GM19240 (cell line): ENCODE data around the gene MT1M.
"Not testable (repeated sequence)": the region's sequence is repeated elsewhere in the genome, so short reads cannot be mapped to it uniquely, and the experiment has no call there.

Source experiments
- DNase-seq: peaks from one replicate; pipeline ENCODE4 v3.0.0; 2011; ENCODE audit warnings: low spot score; ENCODE audit not compliant: insufficient read length

Gene MT1M

DNA sequence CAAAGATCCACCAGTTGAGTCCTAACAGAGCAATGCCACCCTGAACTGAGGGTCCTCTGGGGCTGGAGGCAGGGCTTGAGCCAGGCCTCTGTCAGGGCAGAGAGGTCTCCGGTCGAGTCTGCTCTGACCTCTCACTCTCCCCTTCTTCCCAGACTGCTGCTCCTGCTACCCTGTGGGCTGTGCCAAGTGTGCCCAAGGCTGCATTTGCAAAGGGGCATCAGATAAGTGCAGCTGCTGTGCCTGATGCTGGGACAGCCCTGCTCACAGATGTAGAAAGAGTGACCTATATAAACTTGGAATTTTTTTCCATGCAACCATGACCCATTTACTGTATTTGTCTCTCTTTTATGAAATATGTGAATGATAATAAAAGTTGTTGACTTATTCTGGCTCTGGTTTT is 16.8 kb downstream of the MT1M start:
- no peak for DNase-seq

DNA sequence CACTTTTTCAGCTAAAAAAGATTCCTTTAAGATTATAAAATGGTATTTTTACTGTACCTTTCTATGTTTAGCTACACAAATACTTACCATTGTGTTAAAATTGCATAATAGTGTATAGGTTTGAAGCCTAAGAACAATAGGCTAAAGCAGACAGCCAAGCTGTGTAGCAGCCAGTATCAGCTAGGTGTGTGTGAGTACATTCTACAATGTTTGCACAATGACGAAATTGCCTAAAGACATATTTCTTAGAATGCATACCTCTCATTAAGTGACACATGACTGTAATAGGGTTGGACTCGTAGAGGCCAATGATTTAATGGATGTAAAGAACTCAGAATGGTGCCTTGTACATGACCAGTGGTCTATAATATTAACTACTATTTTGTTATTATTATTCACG is 17.4 kb downstream of the MT1M start:
- no peak for DNase-seq

DNA sequence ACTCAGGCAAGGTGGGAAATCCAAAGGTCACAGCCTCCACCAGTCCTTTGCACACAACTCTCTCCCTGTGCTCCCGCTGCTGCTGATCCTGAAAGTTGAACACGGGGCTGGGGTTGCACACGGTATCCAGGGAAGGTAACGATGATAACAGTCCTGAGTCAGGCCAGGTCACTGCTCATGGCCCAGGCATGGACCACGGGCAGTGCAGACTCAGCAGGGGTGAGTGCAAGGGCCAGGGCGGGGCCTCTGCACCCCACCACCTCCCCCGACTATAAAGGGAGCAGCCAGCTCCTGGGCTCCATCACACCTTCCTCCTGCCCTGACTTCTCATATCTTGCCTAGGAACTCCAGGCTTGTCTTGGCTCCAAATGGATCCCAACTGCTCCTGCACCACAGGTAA is 19.1 kb downstream of the MT1M start, which contains the start of gene MT1B:
Gene MT1B (plus strand): TSS at position 301 of the 400 bp plus-strand sequence. CDS start 68 bp downstream, at position 369.
- DNase-seq, result no peak

DNA sequence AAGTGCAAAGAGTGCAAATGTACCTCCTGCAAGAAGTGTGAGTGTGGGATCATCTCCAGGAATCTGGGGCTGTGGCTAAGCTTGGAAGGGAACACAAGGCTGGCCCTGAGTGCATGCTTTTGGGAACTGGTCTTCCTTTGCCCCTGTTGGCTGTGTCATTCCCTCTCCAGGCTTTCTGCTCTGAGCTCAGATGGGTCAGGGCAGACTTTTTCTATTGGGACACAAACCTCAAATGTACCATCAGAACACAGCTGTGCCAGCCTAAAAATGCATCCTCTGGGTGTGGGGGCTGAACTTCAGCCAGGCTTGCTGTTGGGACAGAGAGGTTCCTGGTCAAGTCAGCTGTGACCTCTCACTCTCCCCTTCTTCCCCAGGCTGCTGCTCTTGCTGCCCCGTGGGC is 20.1 kb downstream of the MT1M start:
- no peak for DNase-seq

DNA sequence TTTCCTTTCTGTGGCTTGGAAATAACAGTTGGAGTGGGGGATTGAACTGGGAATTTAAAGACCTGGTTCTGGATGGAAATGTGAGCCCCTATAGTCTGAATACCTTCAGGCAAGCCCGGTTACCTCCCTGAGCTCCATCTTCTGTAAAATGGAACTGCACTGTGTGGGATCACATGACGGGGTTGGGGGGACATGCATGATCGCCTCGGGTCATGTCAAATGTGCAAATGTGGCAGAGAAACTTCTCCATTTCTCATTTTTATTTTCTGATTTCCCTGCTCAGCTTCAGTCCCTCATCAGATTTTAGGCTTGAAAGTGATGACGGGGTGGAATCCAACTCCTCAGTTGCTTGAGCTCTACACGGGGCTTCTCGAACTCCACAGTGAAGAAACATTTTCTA is 20.8 kb downstream of the MT1M start:
- no peak for DNase-seq

DNA sequence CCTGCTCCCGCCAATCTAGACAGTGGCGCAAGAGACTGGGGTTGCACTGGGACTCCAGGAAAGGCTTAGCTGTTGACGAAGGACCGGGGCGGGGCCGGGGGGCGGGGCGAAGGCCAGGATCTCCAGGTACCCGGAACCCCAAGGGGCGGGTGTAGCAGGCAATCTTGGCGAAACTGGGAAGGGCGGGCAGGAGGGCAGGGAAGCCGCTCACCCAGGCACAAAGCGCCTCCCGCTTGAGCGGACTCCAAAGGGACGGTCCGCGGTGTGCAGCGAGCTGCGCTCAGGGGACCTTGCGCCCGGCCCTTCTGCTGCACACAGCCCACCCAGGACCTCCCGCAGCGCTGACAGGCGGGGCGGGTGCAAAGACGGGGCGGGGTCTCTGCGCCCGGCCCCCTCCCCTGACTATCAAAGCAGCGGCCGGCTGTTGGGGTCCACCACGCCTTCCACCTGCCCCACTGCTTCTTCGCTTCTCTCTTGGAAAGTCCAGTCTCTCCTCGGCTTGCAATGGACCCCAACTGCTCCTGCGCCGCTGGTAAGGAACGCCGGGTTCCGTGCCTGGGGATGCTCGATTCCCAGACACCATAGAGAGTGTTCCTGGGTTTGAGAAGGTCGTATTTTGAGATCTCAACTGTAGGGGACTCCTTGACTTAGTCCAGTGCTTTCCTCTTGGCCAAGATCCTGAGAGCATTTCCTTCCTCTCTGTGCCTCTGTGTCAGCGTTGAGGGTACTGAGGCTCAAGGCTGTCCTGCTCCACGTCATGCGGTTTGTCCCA is 25.3 kb downstream of the MT1M start, which contains the start of gene MT1F:
Gene MT1F (plus strand): TSS at position 405 of the 772 bp plus-strand sequence. CDS start 100 bp downstream, at position 505.
- peak; percentile 22 for DNase-seq

DNA sequence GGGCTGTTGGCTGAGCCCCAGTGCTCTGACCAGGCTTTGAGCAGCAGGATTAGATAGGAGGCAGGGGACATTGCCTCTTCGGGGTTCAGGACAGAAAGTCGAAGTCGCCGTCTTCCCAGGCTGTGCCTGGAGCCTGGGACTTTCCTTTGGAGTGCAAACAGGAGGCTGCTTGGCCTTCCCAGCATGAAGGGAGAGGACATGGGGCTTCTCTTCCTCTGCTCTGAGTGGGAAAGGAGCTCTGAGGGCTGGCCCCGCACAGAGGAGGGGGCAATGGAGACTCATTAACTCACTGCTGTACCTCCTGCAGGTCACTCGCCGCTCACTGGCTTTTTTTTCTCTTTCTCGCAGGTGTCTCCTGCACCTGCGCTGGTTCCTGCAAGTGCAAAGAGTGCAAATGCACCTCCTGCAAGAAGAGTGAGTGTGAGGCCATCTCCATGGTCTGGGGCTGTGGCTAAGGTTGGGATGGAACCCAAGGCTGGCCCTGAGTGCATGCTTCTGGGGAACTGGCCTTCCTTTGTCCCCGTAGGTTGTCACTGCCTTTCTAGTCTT is 25.9 kb downstream of the MT1M start:
- DNase-seq, result no peak

DNA sequence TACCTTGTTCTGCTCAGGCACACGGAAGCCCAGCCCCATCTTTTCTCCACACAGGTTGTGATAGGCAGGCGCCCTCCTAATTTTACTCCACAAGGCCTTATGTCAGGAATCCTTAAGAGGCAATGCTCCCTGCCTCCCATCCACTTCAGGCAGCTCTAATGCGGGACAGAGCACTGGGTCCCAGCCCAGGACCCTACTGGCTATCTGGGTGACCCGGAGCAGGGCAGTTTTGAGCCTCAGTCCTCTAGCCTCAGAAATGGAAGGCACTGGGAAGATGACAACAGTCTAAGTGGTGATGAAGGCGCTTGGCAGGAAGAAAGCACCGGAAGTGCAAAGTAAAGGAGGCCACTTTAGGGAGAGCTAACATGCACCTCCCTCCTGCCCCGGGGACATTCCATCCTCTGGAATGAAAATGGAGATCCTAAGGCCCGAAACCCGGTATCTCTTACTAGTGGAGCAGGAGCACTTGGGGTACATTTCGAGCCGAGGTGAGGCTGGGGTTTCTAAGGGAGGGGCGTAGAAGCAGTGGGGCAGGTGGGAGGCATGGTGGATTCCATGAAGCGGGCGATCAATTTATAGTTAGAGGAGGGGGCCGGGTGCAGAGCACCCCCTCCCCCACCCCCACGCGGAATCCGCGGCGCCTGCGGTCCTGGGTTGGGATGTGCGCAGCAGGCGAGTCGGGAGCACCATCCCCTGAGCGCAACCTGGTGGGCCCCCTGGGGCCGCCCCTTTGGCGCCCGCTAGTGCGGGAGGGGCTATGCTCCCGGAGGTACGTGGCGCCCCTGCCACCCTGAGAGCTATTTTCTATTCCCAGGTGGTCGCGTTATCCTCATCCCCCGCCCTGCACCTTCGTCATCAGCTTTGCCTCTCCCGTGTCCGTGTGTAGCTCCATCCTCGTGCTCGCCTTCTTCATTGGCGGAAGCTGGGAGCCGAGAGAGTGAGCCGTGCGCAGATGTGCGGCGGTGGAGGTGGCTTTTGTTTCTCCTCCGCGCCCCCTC is 30.2 kb downstream of the MT1M start:
- no peak for DNase-seq

DNA sequence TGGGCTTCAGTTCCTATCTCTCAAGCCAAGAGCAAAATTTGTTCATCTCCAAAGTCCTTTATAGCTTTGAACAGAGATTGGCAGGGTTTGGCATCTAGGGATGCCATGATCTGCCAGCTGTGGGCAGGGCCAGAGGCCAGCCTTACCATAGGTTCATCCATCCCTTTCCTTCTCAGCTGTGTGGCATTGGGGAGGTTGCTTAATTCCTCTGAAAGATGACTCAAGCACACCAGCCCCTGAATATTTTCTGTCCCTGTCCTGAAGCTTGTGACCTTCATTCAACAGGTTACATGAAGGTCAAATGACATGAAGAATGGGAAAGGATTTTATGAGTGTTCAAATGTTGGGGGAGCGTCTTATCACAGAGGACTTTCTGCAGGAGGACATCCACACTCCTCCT is 32.0 kb downstream of the MT1M start:
- DNase-seq, result no peak

DNA sequence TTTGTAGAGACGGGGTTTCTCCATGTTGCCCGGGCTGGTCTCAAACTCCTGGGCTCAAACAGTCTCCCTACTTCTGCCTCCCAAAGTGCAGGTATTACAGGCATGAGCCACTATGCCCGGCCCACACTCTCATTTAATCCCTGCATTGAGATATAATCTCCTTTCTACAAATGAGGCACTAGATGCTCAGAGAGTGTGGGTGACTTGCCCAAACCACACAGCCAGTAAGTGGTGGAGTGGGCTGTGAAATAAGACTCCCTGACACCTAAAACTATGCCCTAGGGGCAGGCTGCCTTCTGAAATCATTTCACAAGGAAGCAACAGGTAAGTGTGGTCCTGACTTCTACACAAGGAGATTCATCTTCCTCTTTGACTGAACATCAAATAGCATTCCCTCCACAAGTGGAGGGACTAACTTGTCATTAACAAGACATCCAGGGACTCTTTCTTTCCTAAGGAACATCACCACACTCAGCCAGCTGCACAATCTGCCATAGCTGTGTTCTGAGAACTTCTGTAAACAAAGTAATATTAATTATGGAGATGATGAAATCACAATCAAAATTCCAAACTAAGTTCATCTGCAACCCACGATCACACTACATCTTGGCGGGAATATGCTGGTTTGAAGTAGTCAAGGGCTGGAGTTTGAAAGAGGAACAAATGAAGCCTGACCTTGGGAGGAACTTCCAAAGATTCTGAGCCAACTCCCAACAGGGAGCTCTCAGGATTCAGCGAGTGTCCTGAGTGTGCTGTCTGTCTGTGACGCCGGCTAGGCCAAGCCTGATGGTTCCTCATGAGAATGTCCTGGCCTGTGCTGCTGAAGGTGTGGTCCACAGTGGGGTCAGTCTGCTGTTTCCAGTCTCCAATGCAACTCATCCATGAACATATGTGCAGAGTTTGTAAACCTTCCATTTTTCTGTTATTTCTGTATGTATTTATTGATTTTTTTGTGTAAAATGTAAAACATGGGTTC is 33.1 kb downstream of the MT1M start:
- DNase-seq, result not testable (repeated sequence)

DNA sequence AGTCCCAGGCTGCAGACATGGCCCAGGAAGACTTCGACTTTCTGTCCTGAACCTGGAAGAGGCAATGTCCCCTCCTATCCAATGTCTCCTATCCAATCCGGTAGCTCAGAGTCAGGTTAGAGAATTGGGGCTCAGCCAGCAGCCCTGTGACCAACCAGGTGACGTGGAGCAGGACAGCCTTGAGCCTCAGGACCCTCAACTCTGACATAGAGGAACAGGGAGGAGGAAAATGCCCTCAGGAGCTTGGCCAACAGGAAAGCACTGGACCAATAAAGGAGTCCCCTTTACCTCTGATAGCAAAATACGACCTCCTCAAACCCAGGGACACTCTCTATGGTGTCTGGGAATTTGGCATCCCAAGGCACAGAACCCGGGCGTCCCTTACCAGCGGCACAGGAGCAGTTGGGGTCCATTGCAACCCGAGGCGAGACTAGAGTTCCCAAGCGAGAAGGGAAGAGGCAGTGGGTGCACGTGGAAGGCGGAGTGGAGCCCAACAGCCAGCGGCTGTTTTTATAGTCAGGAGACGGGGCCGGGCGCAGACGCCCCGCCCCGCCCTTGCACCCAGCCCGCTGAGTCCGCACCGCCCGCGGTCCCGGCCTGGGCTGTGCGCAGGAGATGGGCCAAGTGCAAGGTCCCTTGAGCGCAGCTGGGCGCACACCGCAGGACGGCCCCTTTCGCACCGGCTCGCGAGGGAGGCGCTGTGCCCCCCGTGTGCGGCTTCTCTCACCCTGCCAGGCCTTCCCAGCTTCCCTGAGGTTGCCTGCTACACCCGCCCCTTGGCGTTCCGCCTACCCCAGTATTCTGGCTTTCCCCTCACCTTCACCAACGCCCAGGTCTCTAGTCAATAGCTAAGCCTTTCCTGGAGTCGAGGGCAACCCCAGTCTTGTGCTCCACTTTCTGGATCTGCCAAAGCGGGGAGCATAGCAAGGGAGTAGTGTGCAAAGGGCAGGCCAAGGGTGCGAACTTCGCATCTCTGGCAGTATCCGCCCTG is 35.4 kb downstream of the MT1M start, which contains the start of gene MT1G:
Gene MT1G (minus strand): TSS at position 485 of the 991 bp plus-strand sequence. CDS start 72 bp downstream, at position 413.
- no peak for DNase-seq

DNA sequence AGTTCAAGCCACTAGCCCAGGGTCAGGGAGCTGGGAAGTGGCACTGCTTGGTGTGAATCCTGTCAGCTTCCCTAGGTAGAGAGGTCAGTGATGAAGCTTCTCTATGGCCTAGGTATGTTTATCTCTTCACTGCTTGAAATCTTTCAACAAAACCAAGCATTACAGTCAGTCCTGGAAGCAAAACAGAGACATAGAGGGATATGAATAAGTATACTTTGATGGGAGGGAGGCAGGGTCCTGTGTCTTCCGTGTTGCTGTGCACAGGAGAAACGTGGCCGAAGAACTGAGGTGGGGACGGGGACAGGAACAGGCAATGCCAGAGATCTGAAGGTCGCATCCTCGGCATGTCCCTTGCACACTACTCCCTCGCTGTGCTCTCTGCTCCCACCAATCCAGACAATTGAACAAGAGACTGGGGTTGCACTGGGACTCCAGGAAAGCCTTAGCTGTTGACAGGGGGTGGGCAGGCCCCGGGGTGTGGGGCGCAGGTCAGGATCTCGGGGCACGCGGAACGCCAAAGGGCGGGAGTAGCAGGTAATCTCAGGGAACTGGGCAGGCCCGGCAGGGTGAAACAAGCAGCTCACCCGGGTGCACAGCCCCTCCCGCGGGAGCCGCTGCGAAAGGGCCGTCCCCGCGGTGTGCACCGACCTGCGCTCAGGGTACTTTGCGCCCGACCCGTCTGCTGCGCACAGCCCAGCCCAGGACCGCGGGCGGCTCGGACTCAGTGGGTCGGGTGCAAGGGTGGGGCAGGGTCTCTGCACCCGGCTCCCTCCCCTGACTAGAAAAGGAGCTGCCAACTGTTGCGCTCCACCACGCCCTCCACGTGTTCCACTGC is 36.8 kb downstream of the MT1M start, which contains the start of gene MT1H:
Gene MT1H (plus strand): TSS at position 810 of the 835 bp plus-strand sequence. CDS start 71 bp downstream, outside the sequence.
- no peak for DNase-seq

DNA sequence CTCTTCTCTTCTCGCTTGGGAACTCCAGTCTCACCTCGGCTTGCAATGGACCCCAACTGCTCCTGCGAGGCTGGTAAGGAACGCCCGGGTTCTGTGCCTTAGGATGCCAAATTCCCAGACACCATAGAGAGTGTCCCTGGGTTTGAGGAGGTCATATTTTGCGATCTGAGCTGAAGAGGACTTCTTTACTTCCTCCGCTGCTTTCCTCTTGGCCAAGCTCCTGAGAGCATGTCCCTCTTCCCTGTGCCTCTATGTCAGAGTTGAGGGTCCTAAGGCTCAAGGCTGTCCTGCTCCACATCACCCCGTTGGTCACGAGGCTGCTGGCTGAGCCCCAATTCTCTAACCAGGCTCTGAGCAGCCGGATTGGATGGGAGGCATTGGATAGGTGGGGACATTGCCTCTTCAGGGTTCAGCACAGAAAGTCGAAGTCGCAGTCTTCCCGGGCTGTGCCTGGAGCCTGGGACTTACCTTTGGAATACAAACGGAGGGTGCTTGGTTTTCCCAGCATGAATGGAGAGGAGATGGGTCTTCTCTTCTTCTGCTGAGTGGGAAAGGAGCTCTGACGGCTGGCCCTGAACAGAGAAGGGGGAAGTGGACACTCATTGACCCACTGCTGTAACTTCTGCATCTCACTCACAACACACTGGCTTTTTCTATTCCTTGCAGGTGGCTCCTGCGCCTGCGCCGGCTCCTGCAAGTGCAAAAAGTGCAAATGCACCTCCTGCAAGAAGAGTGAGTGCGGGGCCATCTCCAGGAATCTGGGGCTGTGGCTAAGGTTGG is 37.6 kb downstream of the MT1M start:
- DNase-seq, result no peak

DNA sequence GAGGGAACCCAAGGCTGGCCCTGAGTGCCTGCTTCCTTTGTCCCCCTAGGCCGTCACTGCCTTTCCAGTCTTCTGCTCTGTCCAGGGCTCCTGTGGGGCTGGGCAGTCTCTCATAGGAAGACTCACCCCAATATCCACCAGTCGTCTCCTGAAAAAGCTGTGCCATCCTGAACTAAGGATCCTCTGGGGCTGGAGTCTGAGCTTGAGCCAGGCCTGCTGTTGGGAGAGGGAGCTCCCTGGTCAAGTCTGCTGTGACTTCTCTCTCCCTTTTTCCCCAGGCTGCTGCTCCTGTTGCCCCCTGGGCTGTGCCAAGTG is 38.1 kb downstream of the MT1M start:
- DNase-seq, result no peak

DNA sequence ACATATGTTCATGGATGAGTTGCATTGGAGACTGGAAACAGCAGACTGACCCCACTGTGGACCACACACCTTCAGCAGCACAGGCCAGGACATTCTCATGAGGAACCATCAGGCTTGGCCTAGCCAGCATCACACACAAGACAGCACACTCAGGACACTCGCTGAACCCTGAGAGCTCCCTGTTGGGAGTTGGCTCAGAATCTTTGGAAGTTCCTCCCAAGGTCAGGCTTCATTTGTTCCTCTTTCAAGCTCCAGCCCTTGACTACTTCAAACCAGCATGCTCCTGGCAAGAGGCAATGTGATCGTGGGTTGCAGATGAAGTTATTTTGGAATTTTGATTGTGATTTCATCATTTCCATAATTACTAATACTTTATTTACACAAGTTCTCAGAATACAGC is 39.2 kb downstream of the MT1M start:
- DNase-seq, result not testable (repeated sequence)

DNA sequence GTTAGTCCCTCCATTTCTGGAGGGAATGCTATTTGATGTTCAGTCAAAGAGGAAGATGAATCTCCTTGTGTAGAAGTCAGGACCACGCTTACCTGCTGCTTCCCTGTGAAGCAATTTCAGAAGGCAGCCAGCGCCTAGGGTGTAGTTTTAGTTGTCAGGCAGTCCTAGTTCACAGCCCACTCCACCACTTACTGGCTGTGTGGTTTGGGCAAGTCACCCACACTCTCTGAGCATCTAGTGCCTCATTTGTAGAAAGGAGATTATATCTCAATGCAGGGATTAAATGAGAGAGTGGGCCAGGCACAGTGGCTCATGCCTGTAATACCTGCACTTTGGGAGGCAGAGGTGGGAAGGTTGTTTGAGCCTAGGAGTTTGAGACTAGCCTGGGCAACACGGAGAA is 39.7 kb downstream of the MT1M start:
- DNase-seq, result not testable (repeated sequence)

DNA sequence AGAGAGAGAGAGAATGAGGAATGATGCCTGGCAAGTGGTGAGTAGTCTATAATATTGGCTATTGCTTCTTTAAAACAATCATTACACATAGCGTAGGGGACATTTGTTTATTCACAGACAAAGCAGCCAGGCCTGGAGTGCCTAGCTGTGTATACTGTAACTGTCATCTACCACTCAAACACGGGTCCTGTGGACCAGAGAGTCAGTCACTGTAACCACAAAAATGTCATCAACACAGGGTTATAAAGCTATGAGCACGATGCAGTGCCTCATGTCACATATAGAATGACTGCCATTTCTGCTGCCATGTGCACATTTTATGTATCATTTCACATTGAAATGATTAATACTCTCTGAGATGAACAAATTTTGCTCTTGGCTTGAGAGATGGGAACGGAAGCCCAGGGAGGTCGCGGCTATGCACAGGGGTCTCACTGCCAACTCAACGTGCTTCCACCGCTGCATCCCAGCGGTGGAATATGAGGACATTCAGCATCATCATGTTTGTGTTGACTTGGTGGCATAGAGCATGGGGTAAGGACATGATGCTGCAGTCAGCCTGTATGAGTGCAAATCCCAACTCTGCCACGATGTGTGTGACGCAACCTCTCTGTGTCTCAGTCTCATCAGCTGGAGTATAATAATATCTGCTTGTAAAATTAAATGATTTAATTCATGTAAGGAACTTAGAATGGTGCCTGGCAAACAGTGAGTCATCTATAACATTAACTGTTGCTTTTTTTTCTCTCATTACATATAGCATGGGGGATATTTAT is 40.5 kb downstream of the MT1M start:
- DNase-seq, result no peak
